Lower lobe of right lung (tissue), 2 donors: ENCODE results near the gene CHERP. TPM values are rescaled to one million over a fixed set of nuclear protein-coding genes. Genes with fewer than 3 reads are reported as not detected.
A peak's percentile ranks its signal among the peaks of the same experiment; 100 is the strongest.
"Not testable (repeated sequence)": the region's sequence is repeated elsewhere in the genome, so short reads cannot be mapped to it uniquely, and the experiment has no call there.

Source experiments
- ATAC-seq, 2 donors: fragments of 200-7000 bp; cut with Tn5 transposase; one replicate each; pipeline ENCODE4 v1.9.1; 2020 to 2022; ENCODE audit warnings: mild to moderate bottlenecking in 2 of 2, moderate library complexity in 2 of 2
- DNase-seq: peaks from one replicate; pipeline ENCODE4 v3.0.0-alpha.2; 2020
- H3K27ac ChIP-seq: fragments of 200-600 bp; one replicate; pipeline ENCODE4 v1.8.0; 2022
- H3K27me3 ChIP-seq: fragments of 200-600 bp; one replicate; pipeline ENCODE4 v1.8.0; 2022; ENCODE audit warnings: low read depth
- H3K36me3 ChIP-seq: fragments of 200-600 bp; one replicate; pipeline ENCODE4 v1.8.0; 2022; ENCODE audit warnings: mild to moderate bottlenecking
- H3K4me1 ChIP-seq: fragments of 200-600 bp; one replicate; pipeline ENCODE4 v1.8.0; 2022
- H3K4me3 ChIP-seq: fragments of 200-600 bp; one replicate; pipeline ENCODE4 v1.8.0; 2022; ENCODE audit warnings: mild to moderate bottlenecking
- H3K9me3 ChIP-seq: fragments of 200-600 bp; one replicate; pipeline ENCODE4 v1.8.0; 2022
- intact Hi-C: fragments of 100-400 bp; cut with DNase I; formaldehyde crosslinking; loops from one replicate; pipeline ENCODE4 v1.11.0; 2022
- total RNA-seq: library from RNA; stranded (reverse); fragmentation: NEBNext Ultra II Directional; extraction: Animal tissue kit (Norgen Biotek cat#: 25700); gene quantifications from one replicate; pipeline ENCODE4 v1.2.1, GENCODE V29; 2021
- TF ChIP-seq, protein P1 (sequence below): fragments of 200-600 bp; IDR thresholded peaks from one replicate; pipeline ENCODE4 v1.8.0; 2022; ENCODE audit warnings: antibody characterized with exemption, mild to moderate bottlenecking
- donor health status: DM: no; HTN: yes; CAD: no; lungs with severe emphysema.

The CHERP gene
- total RNA-seq, 1 donor from 2014 or later: 35.4 TPM

DNA sequence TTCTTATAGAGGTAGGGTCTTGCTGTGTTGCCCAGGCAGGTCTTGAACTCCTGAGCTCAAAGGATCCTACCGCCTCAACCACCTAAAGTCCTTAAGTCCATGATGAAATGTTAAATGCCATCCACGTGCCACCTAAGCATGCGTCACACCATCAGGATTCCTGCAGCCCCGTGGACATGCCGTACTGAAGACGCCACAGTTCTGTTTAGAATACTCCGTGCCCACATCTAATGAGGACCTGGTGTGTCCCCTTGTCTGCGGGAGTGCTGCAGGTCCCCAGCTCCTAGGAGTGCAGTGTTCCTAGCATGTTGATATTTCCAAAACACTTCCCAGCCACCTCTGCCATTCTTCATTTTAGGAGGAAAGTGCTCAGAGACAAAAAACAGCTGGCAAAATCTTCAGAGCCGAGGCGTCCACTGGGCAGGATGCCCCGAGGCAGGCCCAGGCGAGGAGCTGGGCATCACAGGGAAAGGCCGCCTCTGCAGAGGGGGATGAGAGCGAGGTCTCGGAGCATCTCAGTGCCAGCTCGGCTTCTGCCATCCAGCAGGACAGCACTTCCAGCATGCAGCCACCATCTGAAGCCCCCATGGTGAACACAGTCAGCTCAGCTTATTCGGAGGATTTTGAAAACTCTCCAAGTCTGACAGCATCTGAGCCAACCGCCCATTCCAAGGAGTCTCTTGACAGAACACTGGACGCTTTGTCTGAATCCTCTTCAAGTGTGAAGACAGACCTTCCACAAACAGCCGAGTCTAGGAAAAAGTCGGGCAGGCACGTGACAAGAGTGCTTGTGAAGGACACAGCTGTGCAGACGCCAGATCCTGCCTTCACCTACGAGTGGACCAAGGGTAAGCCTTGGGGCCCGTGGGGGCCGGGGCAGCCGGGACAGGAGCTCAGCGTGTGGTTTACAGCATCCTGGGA is 32.8 kb downstream of the CHERP start:
- no peak overlapping the region for H3K4me3 ChIP-seq
- H3K27me3 ChIP-seq: no peaks in the 10 kb centered on the region
- DNase-seq (no peak), ATAC-seq (peak; percentile 30 to 53)
- H3K27ac ChIP-seq: peak overlapping the region; percentile 31
- TF ChIP-seq, protein P1, sequence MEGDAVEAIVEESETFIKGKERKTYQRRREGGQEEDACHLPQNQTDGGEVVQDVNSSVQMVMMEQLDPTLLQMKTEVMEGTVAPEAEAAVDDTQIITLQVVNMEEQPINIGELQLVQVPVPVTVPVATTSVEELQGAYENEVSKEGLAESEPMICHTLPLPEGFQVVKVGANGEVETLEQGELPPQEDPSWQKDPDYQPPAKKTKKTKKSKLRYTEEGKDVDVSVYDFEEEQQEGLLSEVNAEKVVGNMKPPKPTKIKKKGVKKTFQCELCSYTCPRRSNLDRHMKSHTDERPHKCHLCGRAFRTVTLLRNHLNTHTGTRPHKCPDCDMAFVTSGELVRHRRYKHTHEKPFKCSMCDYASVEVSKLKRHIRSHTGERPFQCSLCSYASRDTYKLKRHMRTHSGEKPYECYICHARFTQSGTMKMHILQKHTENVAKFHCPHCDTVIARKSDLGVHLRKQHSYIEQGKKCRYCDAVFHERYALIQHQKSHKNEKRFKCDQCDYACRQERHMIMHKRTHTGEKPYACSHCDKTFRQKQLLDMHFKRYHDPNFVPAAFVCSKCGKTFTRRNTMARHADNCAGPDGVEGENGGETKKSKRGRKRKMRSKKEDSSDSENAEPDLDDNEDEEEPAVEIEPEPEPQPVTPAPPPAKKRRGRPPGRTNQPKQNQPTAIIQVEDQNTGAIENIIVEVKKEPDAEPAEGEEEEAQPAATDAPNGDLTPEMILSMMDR: no peak
- intact Hi-C loops: no loop called here
- no peaks in the 10 kb centered on the region for H3K4me1 ChIP-seq
- no peaks in the 10 kb centered on the region for H3K9me3 ChIP-seq
- peaks cover 55% of the 10 kb centered on the region for H3K36me3 ChIP-seq

DNA sequence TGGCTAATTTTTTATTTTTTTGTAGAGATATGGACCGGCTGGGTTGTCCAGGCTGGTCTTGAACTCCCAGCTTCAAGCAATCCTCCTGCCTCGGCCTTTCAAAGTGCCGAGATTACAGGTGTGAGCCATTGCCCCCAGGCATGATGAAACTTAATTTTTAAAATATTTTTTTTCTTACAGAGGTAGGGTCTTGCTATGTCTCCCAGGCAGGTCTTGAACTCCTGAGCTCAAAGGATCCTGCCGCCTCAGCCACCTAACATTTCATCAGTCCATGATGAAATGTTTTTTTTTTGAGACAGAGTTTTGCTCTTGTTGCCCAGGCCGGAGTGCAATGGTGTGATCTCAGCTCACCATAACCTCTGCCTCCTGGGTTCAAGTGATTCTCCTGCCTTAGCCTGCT is 33.7 kb downstream of the CHERP start:
- TF ChIP-seq, protein P1: no peak
- intact Hi-C loops: no loop called here
- no peak for DNase-seq
- H3K36me3 ChIP-seq: peaks cover 56% of the 10 kb centered on the region
- no peak overlapping the region for H3K27ac ChIP-seq
- no peak for ATAC-seq
- H3K4me1 ChIP-seq: no peaks in the 10 kb centered on the region
- no peak overlapping the region for H3K4me3 ChIP-seq
- H3K9me3 ChIP-seq: no peaks in the 10 kb centered on the region
- no peaks in the 10 kb centered on the region for H3K27me3 ChIP-seq

DNA sequence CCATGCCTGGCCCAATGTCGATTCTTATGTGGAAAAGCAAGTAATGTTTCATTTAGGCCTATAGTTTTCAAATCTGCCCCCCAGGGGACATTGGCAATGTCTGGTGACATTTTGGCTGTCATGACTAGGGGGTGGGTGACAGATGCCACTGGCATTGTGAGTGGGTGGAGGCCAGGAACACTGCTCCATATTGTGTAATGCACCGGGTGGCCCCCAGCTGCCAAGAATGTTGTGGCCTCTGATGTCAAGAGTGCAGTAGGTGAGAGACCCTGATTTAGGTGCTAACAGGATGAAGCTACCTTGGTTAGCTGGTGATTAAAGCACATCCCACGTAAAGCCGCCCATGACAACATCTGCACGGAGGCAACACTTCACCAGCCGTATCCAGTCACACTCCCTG is 35.3 kb downstream of the CHERP start:
- DNase-seq (no peak), ATAC-seq (no peak)
- H3K36me3 ChIP-seq: peaks cover 55% of the 10 kb centered on the region
- TF ChIP-seq, protein P1: no peak
- intact Hi-C loops: no loop called here
- no peak overlapping the region for H3K4me3 ChIP-seq
- no peaks in the 10 kb centered on the region for H3K9me3 ChIP-seq
- no peaks in the 10 kb centered on the region for H3K27me3 ChIP-seq
- H3K27ac ChIP-seq: no peak overlapping the region
- H3K4me1 ChIP-seq: no peaks in the 10 kb centered on the region

DNA sequence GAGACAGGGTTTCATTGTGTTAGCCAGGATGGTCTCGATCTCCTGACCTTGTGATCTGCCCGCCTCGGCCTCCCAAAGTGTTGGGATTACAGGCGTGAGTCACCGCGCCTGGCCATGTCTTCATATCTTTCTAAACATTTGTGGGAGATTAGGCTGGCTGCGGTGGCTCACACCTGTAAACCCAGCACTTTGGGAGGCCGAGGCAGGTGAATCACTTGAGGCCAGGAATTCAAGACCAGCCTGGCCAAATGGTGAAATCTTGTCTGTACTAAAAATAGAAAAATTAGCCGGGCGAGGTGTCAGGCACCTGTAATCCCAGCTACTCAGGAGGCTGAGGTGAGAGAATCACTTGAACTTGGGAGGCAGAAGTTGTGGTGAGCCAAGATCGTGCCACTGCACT is 36.1 kb downstream of the CHERP start:
- H3K4me3 ChIP-seq, DNase-seq, H3K4me1 ChIP-seq, H3K9me3 ChIP-seq, ATAC-seq, intact Hi-C loops, H3K27ac ChIP-seq, H3K27me3 ChIP-seq: not testable (repeated sequence)
- peaks cover 55% of the 10 kb centered on the region for H3K36me3 ChIP-seq

DNA sequence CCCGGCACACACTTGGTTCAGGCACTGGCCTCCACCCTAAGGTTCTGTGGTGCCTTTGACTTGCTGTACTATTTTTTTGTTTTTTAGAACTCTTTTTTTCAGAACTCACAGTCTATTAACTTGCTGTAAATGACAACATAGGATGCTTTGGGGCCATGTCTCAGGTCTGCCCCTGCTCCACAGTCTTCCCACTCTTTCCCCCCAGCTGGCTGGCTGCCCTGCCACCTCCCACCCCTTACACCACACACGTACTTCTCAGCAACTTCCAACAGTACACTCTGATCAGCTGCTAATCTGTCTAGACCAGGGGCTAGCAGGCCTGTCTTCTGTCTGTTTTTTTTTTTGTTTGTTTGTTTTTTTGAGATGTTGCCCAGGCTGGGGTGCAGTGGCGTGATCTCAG is 38.0 kb downstream of the CHERP start:
- TF ChIP-seq, protein P1: no peak
- no peak for ATAC-seq
- DNase-seq: no peak
- H3K4me1 ChIP-seq: no peaks in the 10 kb centered on the region
- H3K27ac ChIP-seq: no peak overlapping the region
- no peak overlapping the region for H3K4me3 ChIP-seq
- H3K36me3 ChIP-seq: peaks cover 48% of the 10 kb centered on the region
- intact Hi-C loops: no loop called here
- H3K9me3 ChIP-seq: no peaks in the 10 kb centered on the region
- no peaks in the 10 kb centered on the region for H3K27me3 ChIP-seq

DNA sequence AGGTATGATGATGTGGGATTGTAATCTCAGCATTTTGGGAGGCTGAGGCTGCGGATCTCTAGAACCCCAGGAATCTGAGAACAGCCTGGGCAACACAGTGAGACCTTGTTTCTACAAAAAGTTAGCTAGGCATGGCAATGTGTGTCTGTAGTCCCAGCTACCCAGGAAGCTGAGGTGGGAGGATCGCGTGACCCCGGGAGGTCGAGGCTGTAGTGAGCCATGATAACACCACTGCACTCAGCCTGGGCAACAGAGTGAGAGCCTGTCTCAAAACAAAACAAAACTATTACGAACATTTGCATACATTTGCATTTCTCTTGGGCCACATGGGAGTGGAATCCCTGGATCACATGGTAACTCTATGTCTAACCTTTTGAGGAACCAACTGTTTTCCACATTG is 44.4 kb downstream of the CHERP start:
- ATAC-seq (no peak), DNase-seq (no peak)
- H3K27me3 ChIP-seq: no peaks in the 10 kb centered on the region
- intact Hi-C loops: no loop called here
- H3K4me3 ChIP-seq: no peak overlapping the region
- TF ChIP-seq, protein P1: no peak
- no peak overlapping the region for H3K27ac ChIP-seq
- peaks cover 21% of the 10 kb centered on the region for H3K36me3 ChIP-seq
- no peaks in the 10 kb centered on the region for H3K9me3 ChIP-seq
- H3K4me1 ChIP-seq: peaks cover 14% of the 10 kb centered on the region
